Measurements from ENCODE around the gene SMOC2. TPM values are rescaled to one million over a fixed set of nuclear protein-coding genes. Genes with fewer than 3 reads are reported as not detected.
"Not testable (repeated sequence)": the region's sequence is repeated elsewhere in the genome, so short reads cannot be mapped to it uniquely, and the experiment has no call there.

The SMOC2 gene
- total RNA-seq, 1 experiment from 2014 or later = not detected

DNA sequence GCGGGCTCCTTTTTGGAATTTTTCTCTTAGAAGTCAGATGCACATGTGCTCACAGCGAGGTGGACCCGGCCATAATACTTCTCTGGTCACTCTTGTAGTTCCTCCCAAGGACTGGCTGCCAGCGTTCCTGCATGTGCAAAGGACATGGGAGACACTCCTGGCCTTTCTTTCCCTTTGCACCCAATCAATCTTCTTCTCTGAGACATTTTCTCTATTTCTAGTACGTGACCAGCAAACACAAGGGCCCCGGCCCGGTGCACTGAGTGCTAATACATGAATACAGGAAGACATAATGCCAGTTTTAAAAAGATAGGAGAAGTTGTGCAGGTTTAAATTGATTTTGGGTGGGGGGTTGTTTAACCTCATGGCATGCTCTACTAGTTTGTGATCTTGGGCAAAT is 233.6 kb downstream of the SMOC2 start:
- Histone ChIP-seq H3K27me3 (replicated peaks) (no peaks in the 10 kb centered on the region), H3K27ac (no peak overlapping the region), H3K9me3 (replicated peaks) (peaks cover 3% of the 10 kb centered on the region; the same call in 1 of the 2 replicates), H3K4me3 (no peak overlapping the region), H3K4me1 (replicated peaks) (no peaks in the 10 kb centered on the region), H3K36me3 (no peaks in the 10 kb centered on the region)
- no peak for DNase-seq (ENCODE audit: low read depth in 1 of 2, low spot score in 2 of 2)

DNA sequence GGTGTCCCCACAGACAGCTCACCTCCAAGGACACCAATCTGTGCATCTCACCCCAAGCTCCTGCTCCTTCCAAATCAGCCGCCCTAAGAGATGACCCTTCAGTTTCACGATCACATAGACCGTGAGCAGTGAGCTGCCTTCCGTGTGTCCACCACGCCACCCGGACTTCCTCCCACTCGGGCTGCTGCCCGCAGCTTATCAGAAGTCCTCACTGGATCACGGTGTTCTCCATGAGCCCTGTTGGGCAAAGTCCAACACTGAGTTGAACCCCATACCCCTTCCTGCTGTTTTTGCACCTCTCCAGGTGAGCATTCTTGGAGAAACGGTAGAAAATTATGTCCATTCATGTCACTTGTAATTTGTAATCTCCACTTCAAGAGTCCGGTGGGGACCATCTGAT is 234.4 kb downstream of the SMOC2 start:
- DNase-seq (ENCODE audit: low read depth in 1 of 2, low spot score in 2 of 2) = no peak
- no peaks in the 10 kb centered on the region for H3K27me3 ChIP-seq (replicated peaks)
- no peak overlapping the region for H3K27ac ChIP-seq
- peaks cover 3% of the 10 kb centered on the region; the same call in 1 of the 2 replicates for H3K9me3 ChIP-seq (replicated peaks)
- no peak overlapping the region for H3K4me3 ChIP-seq
- H3K36me3 ChIP-seq = no peaks in the 10 kb centered on the region
- H3K4me1 ChIP-seq (replicated peaks) = no peaks in the 10 kb centered on the region

DNA sequence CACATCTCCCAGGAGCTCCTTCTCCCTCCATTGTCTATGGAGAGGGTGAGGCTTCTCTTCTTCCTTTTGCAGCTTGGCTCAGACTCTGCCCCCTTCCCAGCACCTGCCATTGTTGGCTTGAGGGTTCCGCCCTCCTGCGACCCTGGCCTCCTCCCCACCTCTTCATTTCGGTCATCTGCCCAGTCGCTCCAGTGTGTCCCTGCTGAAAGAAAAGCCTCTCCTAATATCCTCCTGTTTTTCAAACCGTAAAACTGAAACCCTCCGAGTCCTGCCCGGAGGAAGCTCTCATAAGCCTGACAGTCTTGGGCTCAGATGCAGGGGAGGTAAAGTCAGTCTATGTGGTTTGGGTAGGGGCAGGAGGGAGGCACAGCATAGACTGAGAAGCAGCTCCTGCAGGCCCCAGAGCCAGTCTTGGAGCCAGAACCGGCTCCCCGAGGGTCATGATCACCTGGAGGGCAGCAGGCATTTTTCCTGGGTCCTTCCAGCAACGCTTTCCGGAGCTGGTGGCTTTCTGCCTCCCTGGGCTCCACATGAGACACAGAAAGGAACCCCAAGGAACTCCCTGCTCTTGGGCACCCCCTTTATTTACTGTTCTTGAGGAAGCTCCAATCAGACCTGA is 235.1 kb downstream of the SMOC2 start:
- H3K27me3 ChIP-seq (replicated peaks) = no peaks in the 10 kb centered on the region
- DNase-seq (ENCODE audit: low read depth in 1 of 2, low spot score in 2 of 2) = no peak
- H3K27ac ChIP-seq = no peak overlapping the region
- H3K9me3 ChIP-seq (replicated peaks) = peaks cover 3% of the 10 kb centered on the region; the same call in 1 of the 2 replicates
- H3K4me1 ChIP-seq (replicated peaks) = no peaks in the 10 kb centered on the region
- no peaks in the 10 kb centered on the region for H3K36me3 ChIP-seq
- no peak overlapping the region for H3K4me3 ChIP-seq

DNA sequence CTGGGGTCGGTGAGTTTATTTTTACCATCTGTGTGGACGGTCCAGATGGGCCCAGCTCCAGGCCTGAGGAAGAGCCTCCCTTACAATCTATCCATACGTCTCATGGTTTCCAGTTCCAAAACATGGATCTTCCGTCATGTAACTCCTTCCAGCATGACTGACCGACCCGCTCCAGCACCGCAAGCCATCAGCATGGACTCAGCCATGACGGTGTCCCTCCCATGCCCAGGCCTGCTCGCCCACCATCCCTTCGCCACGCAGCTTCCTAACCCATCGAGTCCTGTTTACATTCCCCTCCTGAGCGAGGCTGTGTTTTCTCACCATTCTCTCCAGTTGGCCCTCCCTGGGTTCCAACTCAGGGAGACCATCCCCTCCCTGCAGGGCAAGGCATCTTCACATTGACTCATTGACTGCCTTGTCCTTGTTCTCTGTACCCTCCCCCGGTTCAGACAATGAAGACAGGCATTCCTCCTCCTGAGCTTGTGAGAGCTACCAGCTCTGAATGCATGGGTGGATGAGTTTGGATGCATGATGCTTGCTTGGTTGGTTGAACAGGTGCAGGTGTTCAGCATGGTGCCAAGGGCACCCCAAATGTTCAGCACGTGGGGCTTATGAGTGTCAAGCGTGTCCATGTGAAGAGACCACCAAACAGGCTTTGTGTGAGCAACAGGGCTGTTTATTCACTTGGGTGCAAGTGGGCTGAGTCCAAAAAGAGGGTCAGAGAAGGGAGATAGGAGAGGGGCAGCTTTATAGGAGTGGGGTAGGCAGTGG is 235.8 kb downstream of the SMOC2 start:
- no peak for DNase-seq (ENCODE audit: low read depth in 1 of 2, low spot score in 2 of 2)
- Histone ChIP-seq H3K27me3 (replicated peaks) (no peaks in the 10 kb centered on the region), H3K4me3 (no peak overlapping the region), H3K36me3 (no peaks in the 10 kb centered on the region), H3K4me1 (replicated peaks) (no peaks in the 10 kb centered on the region), H3K27ac (no peak overlapping the region), H3K9me3 (replicated peaks) (peaks cover 1% of the 10 kb centered on the region; the same call in 1 of the 2 replicates)

DNA sequence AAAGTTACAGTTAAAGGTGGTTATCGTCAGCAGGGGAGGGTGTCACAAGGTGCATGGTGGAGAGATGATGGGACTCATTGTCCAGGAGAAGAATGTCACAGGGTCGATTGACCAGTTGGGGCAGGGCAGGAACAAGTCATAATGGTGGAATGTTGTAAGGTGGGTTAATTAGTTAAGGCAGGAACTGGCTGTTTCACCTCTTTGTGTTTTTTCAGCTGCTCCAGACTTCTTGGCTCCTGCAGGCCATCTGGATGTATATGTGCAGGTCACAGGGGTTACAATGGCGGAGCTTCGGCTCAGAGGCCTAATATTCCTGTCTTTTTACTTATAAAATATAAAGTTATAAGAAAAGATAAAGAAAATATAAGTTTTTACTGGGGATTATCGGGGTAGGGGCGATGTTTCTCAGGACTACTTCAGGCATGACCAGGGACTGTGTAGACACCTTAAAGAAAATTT is 236.4 kb downstream of the SMOC2 start:
- not testable (repeated sequence) for H3K27ac ChIP-seq

DNA sequence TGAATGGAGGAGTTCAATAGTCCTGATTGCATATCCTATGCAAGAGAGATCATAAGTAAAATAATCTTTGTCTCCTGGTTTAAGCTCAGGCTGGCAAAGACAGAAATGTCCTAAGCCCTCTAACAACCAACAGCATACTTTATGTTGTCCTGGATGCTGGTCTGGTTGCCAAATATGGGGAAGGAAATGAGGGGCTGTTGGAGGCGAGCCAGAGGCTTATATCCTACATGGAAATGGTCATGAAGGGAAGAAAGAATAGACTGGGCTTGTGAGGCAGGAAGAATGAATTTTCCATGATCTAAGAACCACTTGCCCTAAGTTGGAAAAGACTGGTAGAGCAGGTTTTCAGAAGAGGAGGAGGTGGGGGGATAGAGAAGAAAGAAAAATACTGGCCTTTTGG is 237.1 kb downstream of the SMOC2 start:
- no peak for DNase-seq (ENCODE audit: low read depth in 1 of 2, low spot score in 2 of 2)
- Histone ChIP-seq H3K4me3 (no peak overlapping the region), H3K36me3 (no peaks in the 10 kb centered on the region), H3K9me3 (replicated peaks) (no peaks in the 10 kb centered on the region; the same call in 1 of the 2 replicates), H3K4me1 (replicated peaks) (no peaks in the 10 kb centered on the region), H3K27me3 (replicated peaks) (no peaks in the 10 kb centered on the region), H3K27ac (no peak overlapping the region)

More for the DNA sequence above, 236.4 kb downstream of the SMOC2 start:
- H3K27me3 ChIP-seq (replicated peaks); H3K9me3 ChIP-seq (replicated peaks); H3K4me3 ChIP-seq; H3K4me1 ChIP-seq (replicated peaks); H3K36me3 ChIP-seq: not testable (repeated sequence)
- DNase-seq (ENCODE audit: low read depth in 1 of 2, low spot score in 2 of 2) = peak in 1 of 2 experiments; percentile 30

DNA sequence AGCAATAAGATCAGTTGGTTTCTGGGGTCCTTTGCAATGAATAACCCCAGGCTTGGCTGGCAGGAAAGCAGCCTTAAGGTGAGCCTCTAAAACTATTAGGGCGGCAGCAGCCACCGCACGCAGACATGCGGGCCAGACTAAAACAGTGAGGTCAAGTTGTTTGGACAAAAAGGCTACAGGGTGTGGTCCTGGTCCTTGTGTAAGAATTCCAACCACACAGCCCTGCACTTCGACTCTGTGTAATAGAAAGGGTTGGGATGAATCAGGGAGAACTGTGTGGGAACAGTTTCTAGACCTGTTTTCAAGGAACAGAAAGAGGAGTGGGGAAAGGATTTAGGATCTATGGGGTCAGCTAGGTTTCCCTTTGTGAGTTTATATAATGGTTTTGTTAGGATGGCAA is 237.6 kb downstream of the SMOC2 start:
- H3K4me1 ChIP-seq (replicated peaks) = no peaks in the 10 kb centered on the region
- H3K27me3 ChIP-seq (replicated peaks) = no peaks in the 10 kb centered on the region
- no peaks in the 10 kb centered on the region for H3K36me3 ChIP-seq
- H3K9me3 ChIP-seq (replicated peaks) = peaks cover 1% of the 10 kb centered on the region
- H3K27ac ChIP-seq = no peak overlapping the region
- DNase-seq (ENCODE audit: low read depth in 1 of 2, low spot score in 2 of 2) = no peak
- no peak overlapping the region for H3K4me3 ChIP-seq

DNA sequence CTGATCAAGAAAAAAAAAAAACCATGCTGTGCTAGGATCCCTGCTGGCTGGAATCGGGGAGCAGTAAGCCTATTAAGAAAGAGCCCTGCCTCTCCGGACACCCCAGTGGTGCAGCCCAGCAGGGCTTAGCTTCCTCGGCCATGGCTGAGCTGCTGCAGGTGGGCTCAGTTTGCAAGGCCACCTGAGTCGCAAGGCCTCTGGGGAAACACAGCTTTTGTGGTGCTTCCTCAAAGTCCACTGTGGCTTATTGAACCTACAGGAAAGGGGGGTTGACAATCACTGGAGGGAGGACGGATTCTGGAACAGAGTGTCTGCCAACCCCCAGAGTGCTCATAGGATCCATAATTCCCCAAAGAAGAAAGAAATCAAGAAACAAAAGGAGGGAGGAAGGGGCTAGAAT is 240.8 kb downstream of the SMOC2 start:
- DNase-seq (ENCODE audit: low read depth in 1 of 2, low spot score in 2 of 2) = no peak
- Histone ChIP-seq H3K27me3 (replicated peaks) (no peaks in the 10 kb centered on the region), H3K4me3 (no peak overlapping the region), H3K36me3 (no peaks in the 10 kb centered on the region), H3K27ac (no peak overlapping the region), H3K9me3 (replicated peaks) (peaks cover 12% of the 10 kb centered on the region), H3K4me1 (replicated peaks) (no peaks in the 10 kb centered on the region)

DNA sequence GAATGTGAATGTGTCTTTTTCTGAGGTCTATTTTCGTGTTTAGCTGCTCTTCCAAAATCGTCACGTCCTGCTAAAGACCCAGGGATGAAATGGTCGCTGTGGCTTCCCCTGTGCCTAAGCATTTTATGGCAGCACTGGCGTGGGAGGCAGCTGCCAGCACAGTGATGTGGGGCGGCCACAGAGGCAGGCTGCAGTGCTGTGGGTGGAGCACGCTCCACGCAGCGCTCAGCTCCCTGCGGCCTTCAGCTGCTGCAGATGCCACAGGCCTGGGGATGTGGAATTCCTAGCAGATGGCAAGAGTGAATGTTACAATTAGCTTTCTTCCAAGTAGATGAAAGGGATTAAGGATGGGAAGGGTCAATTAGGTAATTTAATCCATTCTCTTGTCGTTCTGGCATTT is 242.6 kb downstream of the SMOC2 start:
- H3K36me3 ChIP-seq = no peaks in the 10 kb centered on the region
- peaks cover 12% of the 10 kb centered on the region for H3K9me3 ChIP-seq (replicated peaks)
- no peaks in the 10 kb centered on the region for H3K27me3 ChIP-seq (replicated peaks)
- no peaks in the 10 kb centered on the region for H3K4me1 ChIP-seq (replicated peaks)
- no peak overlapping the region for H3K4me3 ChIP-seq
- DNase-seq (ENCODE audit: low read depth in 1 of 2, low spot score in 2 of 2) = no peak
- no peak overlapping the region for H3K27ac ChIP-seq

DNA sequence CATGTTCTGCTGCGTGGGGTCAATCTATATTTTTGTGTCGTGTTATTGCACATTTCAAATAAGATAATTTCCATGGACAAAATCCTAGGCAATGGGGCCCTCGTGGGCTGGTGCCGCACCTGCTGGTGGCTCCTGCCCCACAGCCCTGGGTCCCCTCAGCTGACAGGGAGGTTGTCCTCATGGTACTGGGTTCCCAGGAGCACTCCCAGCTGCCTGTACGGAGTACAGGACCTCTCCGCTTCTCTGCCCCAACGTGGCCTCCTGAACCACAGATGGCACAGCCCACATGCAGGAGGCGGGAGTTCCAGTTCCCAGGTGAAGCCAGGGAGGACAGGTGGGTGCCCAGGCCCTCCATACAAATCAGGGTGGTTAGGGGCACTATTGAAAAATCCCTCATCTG is 243.5 kb downstream of the SMOC2 start:
- Histone ChIP-seq H3K27ac (no peak overlapping the region), H3K27me3 (replicated peaks) (no peaks in the 10 kb centered on the region), H3K9me3 (replicated peaks) (peaks cover 12% of the 10 kb centered on the region), H3K4me3 (no peak overlapping the region), H3K36me3 (no peaks in the 10 kb centered on the region), H3K4me1 (replicated peaks) (no peaks in the 10 kb centered on the region)
- DNase-seq (ENCODE audit: low read depth in 1 of 2, low spot score in 2 of 2) = no peak

DNA sequence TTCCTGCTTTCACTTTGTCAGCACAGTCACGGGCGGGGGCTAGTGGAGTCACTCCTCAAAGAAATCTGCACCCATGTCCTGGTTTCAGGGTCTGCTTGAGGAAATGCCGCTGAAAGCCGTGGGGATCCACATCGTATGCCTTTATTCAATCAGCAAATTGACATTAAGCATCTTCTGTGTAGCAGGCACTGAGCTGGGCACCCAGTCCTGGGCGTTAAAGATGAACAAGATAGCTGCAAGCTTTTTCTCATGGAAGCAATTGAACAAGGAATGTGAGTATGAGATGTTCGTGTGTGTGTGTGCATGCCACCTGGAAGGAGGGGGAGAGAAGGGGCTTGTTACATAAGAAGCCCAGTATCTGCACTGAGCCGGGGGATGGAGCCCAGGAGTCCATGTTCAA is 243.9 kb downstream of the SMOC2 start:
- H3K4me3 ChIP-seq = no peak overlapping the region
- H3K36me3 ChIP-seq = no peaks in the 10 kb centered on the region
- no peak overlapping the region for H3K27ac ChIP-seq
- H3K27me3 ChIP-seq (replicated peaks) = no peaks in the 10 kb centered on the region
- DNase-seq (ENCODE audit: low read depth in 1 of 2, low spot score in 2 of 2) = no peak
- H3K9me3 ChIP-seq (replicated peaks) = peaks cover 12% of the 10 kb centered on the region
- H3K4me1 ChIP-seq (replicated peaks) = no peaks in the 10 kb centered on the region

DNA sequence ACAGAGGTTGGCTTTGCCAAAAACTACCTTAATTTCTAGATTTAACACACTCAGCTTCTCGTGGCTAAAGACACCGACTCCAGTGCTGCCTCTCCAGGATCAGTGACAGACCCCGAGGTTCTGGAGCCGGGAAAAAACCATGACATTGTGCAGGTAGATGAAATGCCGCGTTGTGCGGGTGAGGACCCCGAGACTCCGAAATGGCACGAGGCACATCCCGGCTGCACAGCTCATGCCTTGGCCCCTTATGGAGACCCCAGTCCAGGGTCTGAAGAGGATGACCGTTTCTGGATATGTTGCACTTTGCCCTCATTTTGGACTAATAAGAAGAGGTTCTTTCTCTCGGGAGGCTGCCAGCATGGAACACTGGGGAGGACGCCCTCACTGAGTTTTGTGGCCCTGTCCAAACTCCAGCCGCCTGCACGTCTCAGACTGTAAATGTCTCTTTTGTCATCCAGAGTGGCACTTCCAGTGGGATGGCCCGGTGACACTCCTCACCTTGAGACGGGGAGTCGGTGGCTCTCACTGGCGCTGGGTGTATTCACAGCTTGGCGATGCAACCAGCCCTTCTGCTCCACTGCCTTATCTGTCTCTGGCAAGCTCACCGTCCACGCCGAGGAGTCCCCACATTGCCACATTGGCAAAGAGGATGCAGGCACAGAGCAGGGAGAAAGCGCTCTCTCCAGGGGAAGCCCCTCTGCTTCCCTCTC is 245.2 kb downstream of the SMOC2 start:
- H3K9me3 ChIP-seq (replicated peaks) = peaks cover 12% of the 10 kb centered on the region
- H3K4me3 ChIP-seq = no peak overlapping the region
- no peak for DNase-seq (ENCODE audit: low read depth in 1 of 2, low spot score in 2 of 2)
- H3K36me3 ChIP-seq = no peaks in the 10 kb centered on the region
- no peak overlapping the region for H3K27ac ChIP-seq
- H3K27me3 ChIP-seq (replicated peaks) = no peaks in the 10 kb centered on the region
- no peaks in the 10 kb centered on the region for H3K4me1 ChIP-seq (replicated peaks)

DNA sequence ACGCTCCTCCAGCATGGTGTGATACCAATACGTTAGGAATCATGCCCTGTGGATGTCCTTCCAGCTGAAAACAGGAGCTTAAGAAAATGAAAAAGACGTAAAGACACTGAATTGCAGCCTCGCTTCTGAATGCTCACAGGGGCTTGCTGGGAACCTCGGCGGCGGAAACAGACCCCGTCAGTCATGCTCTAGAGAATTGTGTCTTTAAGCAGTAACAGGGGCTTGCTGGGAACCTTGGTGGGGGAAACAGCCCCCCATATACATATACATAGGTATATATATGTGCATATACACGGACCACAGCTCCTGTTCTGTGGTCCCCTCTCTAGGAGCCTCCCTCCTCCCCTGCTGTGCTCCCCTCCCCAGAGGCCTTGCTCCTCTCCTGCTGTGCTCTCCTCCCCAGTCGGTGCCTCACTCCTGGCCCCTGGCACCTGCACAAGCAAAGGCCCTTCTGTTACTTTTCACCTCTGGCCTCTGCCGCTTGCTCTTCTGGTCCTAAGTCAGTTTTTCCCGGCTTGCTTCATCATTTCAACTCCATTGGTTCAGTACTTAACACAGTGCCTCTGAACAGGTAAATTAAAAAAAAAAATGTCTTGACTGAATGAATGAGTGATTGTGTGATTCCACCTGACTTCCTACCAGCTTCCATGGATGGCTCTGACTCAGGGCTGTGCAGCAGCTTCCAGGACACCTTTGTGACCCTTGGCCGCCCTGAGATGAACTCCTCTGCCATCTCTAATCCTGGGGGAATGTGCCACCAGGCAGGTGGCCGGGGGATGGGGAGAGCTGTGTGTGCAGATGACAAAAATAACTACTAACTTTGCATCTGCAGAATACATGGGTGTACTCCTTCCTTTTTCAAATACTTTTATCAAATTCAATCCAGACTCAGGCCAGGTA is 246.1 kb downstream of the SMOC2 start:
- no peak for DNase-seq (ENCODE audit: low read depth in 1 of 2, low spot score in 2 of 2)
- H3K9me3 ChIP-seq (replicated peaks) = peaks cover 12% of the 10 kb centered on the region
- H3K4me1 ChIP-seq (replicated peaks) = no peaks in the 10 kb centered on the region
- H3K36me3 ChIP-seq = no peaks in the 10 kb centered on the region
- no peak overlapping the region for H3K27ac ChIP-seq
- no peaks in the 10 kb centered on the region for H3K27me3 ChIP-seq (replicated peaks)
- no peak overlapping the region for H3K4me3 ChIP-seq
